Embryonic facial prominence (tissue), 1 donor: ENCODE measurements around the gene ARHGAP45.
"Not testable (repeated sequence)": the region's sequence is repeated elsewhere in the genome, so short reads cannot be mapped to it uniquely, and the experiment has no call there.

Experiments used
- DNase-seq: peaks from one replicate; pipeline ENCODE4 v3.0.0-alpha.2; 2016; ENCODE audit errors: extremely low spot score

ARHGAP45 gene

GRCh38 chr19:1105008-1105872, 38.3 kb downstream of the ARHGAP45 start:
- DNase-seq, result no peak

- DNase-seq, result no peak
Observed at GRCh38 chr19:1105873-1106840, 39.2 kb downstream of the ARHGAP45 start.

- no peak for DNase-seq
Observed at GRCh38 chr19:1106841-1107660, 40.1 kb downstream of the ARHGAP45 start.

- no peak for DNase-seq
Observed at GRCh38 chr19:1107661-1108261, 40.8 kb downstream of the ARHGAP45 start.

- DNase-seq, result no peak
Observed at GRCh38 chr19:1108291-1109031, 41.5 kb downstream of the ARHGAP45 start.

- DNase-seq, result no peak
Observed at GRCh38 chr19:1109032-1109551, 42.1 kb downstream of the ARHGAP45 start.

- no peak for DNase-seq
Observed at GRCh38 chr19:1109697-1110671, 43.0 kb downstream of the ARHGAP45 start.

- no peak for DNase-seq
Observed at GRCh38 chr19:1110809-1111640, 44.1 kb downstream of the ARHGAP45 start.

GRCh38 chr19:1111641-1112267, 44.8 kb downstream of the ARHGAP45 start:
- DNase-seq, result no peak

- DNase-seq, result no peak
Observed at GRCh38 chr19:1112268-1113029, 45.5 kb downstream of the ARHGAP45 start.

- DNase-seq, result peak; percentile 81
Observed at GRCh38 chr19:1113030-1113985, 46.3 kb downstream of the ARHGAP45 start.

- DNase-seq, result no peak
Observed at GRCh38 chr19:1113986-1114483, 47.1 kb downstream of the ARHGAP45 start.

- not testable (repeated sequence) for DNase-seq
Observed at GRCh38 chr19:1114728-1115127, 47.8 kb downstream of the ARHGAP45 start.

- no peak for DNase-seq
Observed at GRCh38 chr19:1115646-1116420, 48.9 kb downstream of the ARHGAP45 start.
